Body of pancreas (tissue), 4 donors: ENCODE results near the gene BNIPL. TPM values are rescaled to one million over a fixed set of nuclear protein-coding genes. Genes with fewer than 3 reads are reported as not detected.

Source experiments
- ATAC-seq: fragments of 150-250 bp; one replicate; pipeline ENCODE4 v1.9.1; 2016
- DNase-seq, 4 donors: peaks; one replicate each; pipeline ENCODE4 v3.0.0-alpha.2; 2019
- H3K27ac ChIP-seq, 4 donors: fragments of 200-600 bp; sonication (generic); 1 replicate in 3 of 4; 2 replicates in 1 of 4; pipeline versions ENCODE4 v1.5.1 to v1.6.1; 2016 to 2019; ENCODE audit warnings: mild to moderate bottlenecking in 1 of 4, mixed read lengths in 1 of 4, moderate library complexity in 1 of 4
- H3K27me3 ChIP-seq, 2 donors: fragments of 200-600 bp; sonication (generic); one replicate each; pipeline ENCODE4 v1.6.0; 2016; ENCODE audit warnings: mild to moderate bottlenecking in 1 of 2
- H3K36me3 ChIP-seq, 2 donors: fragments of 200-600 bp; sonication (generic); replicated peaks in 1 of 2; 2 replicates each; pipeline ENCODE4 v1.5.1; 2016; ENCODE audit warnings: low read depth in 2 of 2; ENCODE audit not compliant: insufficient read depth in 1 of 2
- H3K4me1 ChIP-seq: fragments of 200-600 bp; sonication (generic); one replicate; pipeline ENCODE4 v1.6.0; 2016
- H3K4me3 ChIP-seq, 2 donors: fragments of 200-600 bp; sonication (generic); 1 replicate in 1 of 2; 2 replicates in 1 of 2; pipeline ENCODE4 v1.5.1; 2016 to 2019
- H3K9me3 ChIP-seq, 3 donors: fragments of 200-600 bp; sonication (generic); 1 replicate in 2 of 3; 2 replicates in 1 of 3; pipeline ENCODE4 v1.5.1; 2016
- POLR2A ChIP-seq, 3 donors: fragments of 450-650 bp; IDR thresholded peaks; one replicate each; pipeline ENCODE4 v1.6.1; 2016; ENCODE audit warnings: antibody characterized with exemption in 3 of 3, mild to moderate bottlenecking in 2 of 3
- WGBS, 2 donors: methylation state at CpG; one replicate each; pipeline ENCODE4 v1.1.5; 2017; 5-methylcytosine and 5-hydroxymethylcytosine counted together
- intact Hi-C: fragments of 100-400 bp; cut with DNase I; formaldehyde crosslinking; loops from one replicate; pipeline ENCODE4 v1.15.1; 2023
- total RNA-seq, 2 donors: library from RNA; depleted of rRNA; stranded (reverse); fragments of >200 nt; gene quantifications; one replicate each; pipeline ENCODE4 v1.1.0, GENCODE V29; 2016
- TF ChIP-seq, protein P1 (sequence below), 7 experiments: fragments of 450-650 bp in 4 of 7; fragments of 200-600 bp in 3 of 7; sonication (generic) in 3 of 7; IDR thresholded peaks; one replicate each; pipeline ENCODE4 v1.5.1; 2016 to 2019; ENCODE audit warnings: antibody characterized with exemption in 7 of 7

Gene BNIPL
- total RNA-seq = under 1 TPM in 1 of 2 donors, not detected in 1; 0.26 TPM

DNA sequence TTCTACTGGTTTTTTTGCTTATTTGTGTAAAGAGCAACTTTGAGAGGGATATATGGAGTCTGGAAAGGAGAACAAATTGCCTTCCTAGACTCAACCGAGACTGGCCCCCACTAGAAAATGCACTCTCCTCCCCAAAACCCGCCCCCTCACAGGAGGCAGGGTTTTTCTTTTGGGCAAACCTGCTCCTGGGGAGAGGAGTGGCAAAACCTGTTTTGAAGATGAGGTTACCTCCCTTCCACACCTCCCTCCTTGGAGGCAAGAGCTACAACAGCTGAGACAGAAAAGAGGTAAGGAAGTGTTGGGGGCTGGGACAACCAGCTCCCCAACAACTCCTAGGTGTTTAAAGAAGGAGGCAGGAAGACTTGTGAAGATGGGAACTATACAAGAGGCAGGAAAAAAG is at the start of gene BNIPL:
TSS of gene BNIPL (plus strand) at position 231 of the 400 bp plus-strand sequence. CDS start at position 371, 140 bp downstream.
- no peaks in the 10 kb centered on the region for H3K4me1 ChIP-seq
- no peak within 1 kb of the TSS for H3K27ac ChIP-seq
- 38 to 46% methylated on average over 2 of the region's 2 CpGs for WGBS, 2 donors
- peaks cover 0 to 5% of the 10 kb centered on the region in 2 donors for H3K36me3 ChIP-seq
- no peaks in the 10 kb centered on the region for H3K9me3 ChIP-seq
- ATAC-seq = no peak
- DNase-seq = no peak
- H3K4me3 ChIP-seq = no peak within 1 kb of the TSS
- H3K27me3 ChIP-seq = no peaks in the 10 kb centered on the region
- TF ChIP-seq, protein P1, sequence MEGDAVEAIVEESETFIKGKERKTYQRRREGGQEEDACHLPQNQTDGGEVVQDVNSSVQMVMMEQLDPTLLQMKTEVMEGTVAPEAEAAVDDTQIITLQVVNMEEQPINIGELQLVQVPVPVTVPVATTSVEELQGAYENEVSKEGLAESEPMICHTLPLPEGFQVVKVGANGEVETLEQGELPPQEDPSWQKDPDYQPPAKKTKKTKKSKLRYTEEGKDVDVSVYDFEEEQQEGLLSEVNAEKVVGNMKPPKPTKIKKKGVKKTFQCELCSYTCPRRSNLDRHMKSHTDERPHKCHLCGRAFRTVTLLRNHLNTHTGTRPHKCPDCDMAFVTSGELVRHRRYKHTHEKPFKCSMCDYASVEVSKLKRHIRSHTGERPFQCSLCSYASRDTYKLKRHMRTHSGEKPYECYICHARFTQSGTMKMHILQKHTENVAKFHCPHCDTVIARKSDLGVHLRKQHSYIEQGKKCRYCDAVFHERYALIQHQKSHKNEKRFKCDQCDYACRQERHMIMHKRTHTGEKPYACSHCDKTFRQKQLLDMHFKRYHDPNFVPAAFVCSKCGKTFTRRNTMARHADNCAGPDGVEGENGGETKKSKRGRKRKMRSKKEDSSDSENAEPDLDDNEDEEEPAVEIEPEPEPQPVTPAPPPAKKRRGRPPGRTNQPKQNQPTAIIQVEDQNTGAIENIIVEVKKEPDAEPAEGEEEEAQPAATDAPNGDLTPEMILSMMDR (IDR thresholded peaks at IDR 0.05) = no peak
- TF ChIP-seq POLR2A (IDR thresholded peaks at IDR 0.05) = no peak
- intact Hi-C loops = no loop called here

GRCh38 chr1:150987924-150988323 is 48.5 kb upstream of the BNIPL start:
- ATAC-seq (no peak), DNase-seq (no peak)
- H3K4me1 ChIP-seq = peaks cover 29% of the 10 kb centered on the region
- no peak for TF ChIP-seq POLR2A (IDR thresholded peaks at IDR 0.05)
- TF ChIP-seq, protein P1 (IDR thresholded peaks at IDR 0.05) = no peak
- H3K9me3 ChIP-seq = no peaks in the 10 kb centered on the region
- 66 to 81% methylated on average over 7 of the region's 7 CpGs for WGBS, 2 donors
- intact Hi-C loops = no loop called here
- H3K27ac ChIP-seq = no peak overlapping the region
- no peaks in the 10 kb centered on the region for H3K27me3 ChIP-seq
- no peak overlapping the region for H3K4me3 ChIP-seq
- no peaks in the 10 kb centered on the region for H3K36me3 ChIP-seq

GRCh38 chr1:150992626-150993025 is 43.8 kb upstream of the BNIPL start:
- H3K36me3 ChIP-seq = peaks cover 0 to 12% of the 10 kb centered on the region in 2 donors
- DNase-seq (no peak), ATAC-seq (no peak)
- WGBS, 2 donors = 43 to 53% methylated on average over 4 of the region's 4 CpGs
- peak overlapping the region in 3 of 4 donors; percentile 14 to 44 (median 31) for H3K27ac ChIP-seq
- no peaks in the 10 kb centered on the region for H3K9me3 ChIP-seq
- H3K27me3 ChIP-seq = no peaks in the 10 kb centered on the region
- H3K4me1 ChIP-seq = peaks cover 13% of the 10 kb centered on the region
- H3K4me3 ChIP-seq = no peak overlapping the region
- no peak for TF ChIP-seq POLR2A (IDR thresholded peaks at IDR 0.05)
- TF ChIP-seq, protein P1 (IDR thresholded peaks at IDR 0.05) = no peak
- intact Hi-C loops = no loop called here

GRCh38 chr1:150994248-150994647 is 42.1 kb upstream of the BNIPL start:
- Histone ChIP-seq H3K27ac (peak overlapping the region in 1 of 4 donors; percentile 28), H3K36me3 (peaks cover 5 to 25% of the 10 kb centered on the region in 2 donors), H3K4me1 (peaks cover 13% of the 10 kb centered on the region), H3K9me3 (no peaks in the 10 kb centered on the region), H3K27me3 (no peaks in the 10 kb centered on the region), H3K4me3 (no peak overlapping the region)
- ATAC-seq (no peak), DNase-seq (no peak)
- TF ChIP-seq, protein P1 (IDR thresholded peaks at IDR 0.05) = no peak
- no peak for TF ChIP-seq POLR2A (IDR thresholded peaks at IDR 0.05)
- intact Hi-C loops = no loop called here
- WGBS, 2 donors = 48 to 56% methylated on average over 3 of the region's 3 CpGs

DNA sequence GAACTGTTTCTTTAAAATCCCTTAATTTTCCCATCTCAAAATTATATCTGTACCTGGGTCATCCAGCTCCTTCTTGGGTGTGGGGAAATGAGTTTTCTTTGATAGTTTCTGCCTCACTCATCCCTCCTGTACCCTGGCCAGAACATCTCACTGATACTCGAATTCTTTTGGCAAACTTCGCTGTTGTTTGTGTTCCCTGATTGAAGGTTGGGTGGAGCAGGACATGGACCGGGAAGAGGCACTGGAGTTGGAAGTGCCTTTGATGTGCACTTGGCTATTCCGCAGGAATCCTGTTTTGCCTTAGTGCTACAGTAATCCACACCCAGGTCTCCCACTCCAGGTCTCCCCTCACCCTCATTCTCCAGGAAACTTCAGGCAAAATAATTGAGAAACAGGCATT is 40.9 kb upstream of the BNIPL start:
- no peak for ATAC-seq
- peaks cover 13% of the 10 kb centered on the region for H3K4me1 ChIP-seq
- intact Hi-C loops = no loop called here
- WGBS, 2 donors = 59 to 68% methylated on average over 4 of the region's 4 CpGs
- no peak overlapping the region for H3K4me3 ChIP-seq
- no peaks in the 10 kb centered on the region for H3K9me3 ChIP-seq
- no peak for DNase-seq
- H3K36me3 ChIP-seq = peaks cover 15 to 32% of the 10 kb centered on the region in 2 donors
- no peak for TF ChIP-seq POLR2A (IDR thresholded peaks at IDR 0.05)
- TF ChIP-seq, protein P1 (IDR thresholded peaks at IDR 0.05) = no peak
- H3K27ac ChIP-seq = peak overlapping the region in 2 of 4 donors; percentile 7 to 24
- no peaks in the 10 kb centered on the region for H3K27me3 ChIP-seq
